ENCODE data around the gene TPP2.

The TPP2 gene

GRCh38 chr13:102617697-102618350 lies 21.0 kb downstream of the TPP2 start:
- no peaks in the 10 kb centered on the region for H3K9me3 ChIP-seq
- H3K27me3 ChIP-seq = no peaks in the 10 kb centered on the region
- TF ChIP-seq, protein P1, sequence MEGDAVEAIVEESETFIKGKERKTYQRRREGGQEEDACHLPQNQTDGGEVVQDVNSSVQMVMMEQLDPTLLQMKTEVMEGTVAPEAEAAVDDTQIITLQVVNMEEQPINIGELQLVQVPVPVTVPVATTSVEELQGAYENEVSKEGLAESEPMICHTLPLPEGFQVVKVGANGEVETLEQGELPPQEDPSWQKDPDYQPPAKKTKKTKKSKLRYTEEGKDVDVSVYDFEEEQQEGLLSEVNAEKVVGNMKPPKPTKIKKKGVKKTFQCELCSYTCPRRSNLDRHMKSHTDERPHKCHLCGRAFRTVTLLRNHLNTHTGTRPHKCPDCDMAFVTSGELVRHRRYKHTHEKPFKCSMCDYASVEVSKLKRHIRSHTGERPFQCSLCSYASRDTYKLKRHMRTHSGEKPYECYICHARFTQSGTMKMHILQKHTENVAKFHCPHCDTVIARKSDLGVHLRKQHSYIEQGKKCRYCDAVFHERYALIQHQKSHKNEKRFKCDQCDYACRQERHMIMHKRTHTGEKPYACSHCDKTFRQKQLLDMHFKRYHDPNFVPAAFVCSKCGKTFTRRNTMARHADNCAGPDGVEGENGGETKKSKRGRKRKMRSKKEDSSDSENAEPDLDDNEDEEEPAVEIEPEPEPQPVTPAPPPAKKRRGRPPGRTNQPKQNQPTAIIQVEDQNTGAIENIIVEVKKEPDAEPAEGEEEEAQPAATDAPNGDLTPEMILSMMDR (IDR thresholded peaks at IDR 0.05; ENCODE audit: low read depth, low read length) = no peak
- no peaks in the 10 kb centered on the region for H3K4me1 ChIP-seq
- no peak for DNase-seq
- H3K36me3 ChIP-seq = peaks cover 78% of the 10 kb centered on the region
- H3K4me3 ChIP-seq (ENCODE audit: low read depth, low read length) = no peak overlapping the region

GRCh38 chr13:102620516-102620915 lies 23.7 kb downstream of the TPP2 start:
- H3K9me3 ChIP-seq = no peaks in the 10 kb centered on the region
- no peaks in the 10 kb centered on the region for H3K27me3 ChIP-seq
- H3K36me3 ChIP-seq = peaks cover 78% of the 10 kb centered on the region
- no peak for DNase-seq
- H3K4me3 ChIP-seq (ENCODE audit: low read depth, low read length) = no peak overlapping the region
- no peaks in the 10 kb centered on the region for H3K4me1 ChIP-seq
- TF ChIP-seq, protein P1 (IDR thresholded peaks at IDR 0.05; ENCODE audit: low read depth, low read length) = no peak

DNA sequence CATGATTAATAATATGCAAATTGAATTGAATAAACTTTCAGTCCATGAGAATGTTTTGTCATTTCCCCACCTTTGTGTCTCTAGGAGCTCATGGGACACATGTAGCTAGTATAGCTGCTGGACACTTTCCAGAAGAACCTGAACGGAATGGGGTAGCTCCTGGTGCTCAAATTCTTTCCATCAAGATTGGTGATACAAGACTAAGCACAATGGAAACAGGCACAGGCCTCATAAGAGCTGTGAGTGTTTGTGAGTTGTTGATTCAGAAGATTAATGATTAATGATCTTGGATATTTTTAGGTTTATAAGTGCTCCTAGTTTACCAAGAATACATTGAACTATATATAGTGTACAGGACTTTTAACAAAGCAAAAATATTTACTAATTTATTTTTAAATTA lies 30.1 kb downstream of the TPP2 start:
- TF ChIP-seq, protein P1 (IDR thresholded peaks at IDR 0.05; ENCODE audit: low read depth, low read length) = no peak
- no peak for DNase-seq
- Histone ChIP-seq H3K27me3 (no peaks in the 10 kb centered on the region), H3K4me3 (ENCODE audit: low read depth, low read length) (no peak overlapping the region), H3K9me3 (no peaks in the 10 kb centered on the region), H3K36me3 (peaks cover 77% of the 10 kb centered on the region), H3K4me1 (no peaks in the 10 kb centered on the region)

GRCh38 chr13:102628559-102628958 lies 31.8 kb downstream of the TPP2 start:
- TF ChIP-seq, protein P1 (IDR thresholded peaks at IDR 0.05; ENCODE audit: low read depth, low read length) = no peak
- Histone ChIP-seq H3K27me3 (no peaks in the 10 kb centered on the region), H3K4me1 (no peaks in the 10 kb centered on the region), H3K36me3 (peaks cover 77% of the 10 kb centered on the region), H3K9me3 (no peaks in the 10 kb centered on the region), H3K4me3 (ENCODE audit: low read depth, low read length) (no peak overlapping the region)
- no peak for DNase-seq

GRCh38 chr13:102631198-102631597 lies 34.4 kb downstream of the TPP2 start:
- no peak for DNase-seq
- no peak overlapping the region for H3K4me3 ChIP-seq (ENCODE audit: low read depth, low read length)
- TF ChIP-seq, protein P1 (IDR thresholded peaks at IDR 0.05; ENCODE audit: low read depth, low read length) = no peak
- H3K4me1 ChIP-seq = no peaks in the 10 kb centered on the region
- no peaks in the 10 kb centered on the region for H3K27me3 ChIP-seq
- H3K9me3 ChIP-seq = no peaks in the 10 kb centered on the region
- H3K36me3 ChIP-seq = peaks cover 88% of the 10 kb centered on the region

DNA sequence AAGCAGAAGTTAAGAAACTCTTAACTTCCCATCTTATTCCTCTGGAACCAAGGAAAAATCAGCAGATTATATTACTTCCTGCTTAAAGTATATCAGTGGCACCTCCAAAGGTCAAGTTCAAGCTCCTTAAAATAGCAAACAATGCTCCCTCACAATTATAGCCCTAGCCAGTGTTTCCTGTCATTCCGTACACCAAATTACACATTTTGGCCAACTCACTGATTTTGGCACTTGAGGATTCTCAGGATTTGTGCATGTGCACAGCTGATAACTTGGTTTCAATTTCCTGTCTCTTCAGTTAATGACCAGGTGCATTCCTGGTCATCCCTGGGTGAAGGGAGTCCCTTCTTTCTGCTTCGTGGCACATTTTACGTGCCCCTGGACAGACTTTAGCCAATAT lies 42.0 kb downstream of the TPP2 start:
- H3K36me3 ChIP-seq = peaks cover 88% of the 10 kb centered on the region
- TF ChIP-seq, protein P1 (IDR thresholded peaks at IDR 0.05; ENCODE audit: low read depth, low read length) = no peak

More for the DNA sequence above, 42.0 kb downstream of the TPP2 start:
- no peak for DNase-seq
- Histone ChIP-seq H3K4me1 (no peaks in the 10 kb centered on the region), H3K27me3 (no peaks in the 10 kb centered on the region), H3K9me3 (no peaks in the 10 kb centered on the region), H3K4me3 (ENCODE audit: low read depth, low read length) (no peak overlapping the region)
